H9 (cell line): ENCODE measurements around the gene CHMP2A. TPM values are rescaled to one million over a fixed set of nuclear protein-coding genes. Genes with fewer than 3 reads are reported as not detected.

Experiments
- DNase-seq: peaks from one replicate; pipeline ENCODE4 v3.0.0-alpha.2; 2017
- H2AFZ ChIP-seq: one replicate; pipeline ENCODE4 v1.6.1; 2013; ENCODE audit warnings: mild to moderate bottlenecking, low read length, control low read depth, moderate library complexity
- H2AK5ac ChIP-seq: 2 replicates; pipeline ENCODE4 v1.6.1; 2013; ENCODE audit warnings: low read length, control low read depth, mixed read lengths; ENCODE audit not compliant: insufficient read length
- H2BK120ac ChIP-seq: one replicate; pipeline ENCODE4 v1.6.1; 2013; ENCODE audit warnings: low read depth, mild to moderate bottlenecking, low read length, control low read depth, inconsistent platforms; ENCODE audit not compliant: poor library complexity, severe bottlenecking
- H2BK12ac ChIP-seq: 2 replicates; pipeline ENCODE4 v1.6.1; 2013; ENCODE audit warnings: low read length, control low read depth, mixed read lengths, low read depth; ENCODE audit not compliant: insufficient read length
- H2BK15ac ChIP-seq: 2 replicates; pipeline ENCODE4 v1.6.1; 2013; ENCODE audit warnings: low read depth, low read length, control low read depth
- H2BK20ac ChIP-seq: one replicate; pipeline ENCODE4 v1.6.1; 2013; ENCODE audit warnings: low read depth, mild to moderate bottlenecking, low read length, control low read depth, inconsistent platforms; ENCODE audit not compliant: poor library complexity, severe bottlenecking
- H2BK5ac ChIP-seq: 2 replicates; pipeline ENCODE4 v1.6.1; 2013; ENCODE audit warnings: low read length, control low read depth, mixed read lengths; ENCODE audit not compliant: insufficient read length
- H3K14ac ChIP-seq: 2 replicates; pipeline ENCODE4 v1.6.1; 2013; ENCODE audit warnings: low read length, control low read depth; ENCODE audit not compliant: insufficient read depth
- H3K18ac ChIP-seq: 2 replicates; pipeline ENCODE4 v1.6.1; 2013; ENCODE audit warnings: low read depth, mild to moderate bottlenecking, mixed read lengths, low read length, control low read depth; ENCODE audit not compliant: insufficient read length
- H3K23ac ChIP-seq: 2 replicates; pipeline ENCODE4 v1.6.1; 2013; ENCODE audit warnings: low read length, control low read depth, mixed read lengths, low read depth; ENCODE audit not compliant: insufficient read length
- H3K23me2 ChIP-seq: 2 replicates; pipeline ENCODE4 v1.6.1; 2013; ENCODE audit warnings: low read depth, mild to moderate bottlenecking, mixed read lengths, low read length, control low read depth; ENCODE audit not compliant: insufficient read length, poor library complexity, severe bottlenecking
- H3K27ac ChIP-seq: 2 replicates; pipeline ENCODE4 v1.5.1; 2013; ENCODE audit warnings: low read length, control low read depth, mixed read lengths, low read depth; ENCODE audit not compliant: insufficient read length
- H3K27me3 ChIP-seq: 2 replicates; pipeline ENCODE4 v1.6.1; 2013; ENCODE audit warnings: low read length, control low read depth, inconsistent platforms; ENCODE audit not compliant: insufficient read depth
- H3K4ac ChIP-seq: 2 replicates; pipeline ENCODE4 v1.6.1; 2013; ENCODE audit warnings: low read depth, mild to moderate bottlenecking, control low read depth, inconsistent platforms, low read length, moderate library complexity
- H3K4me1 ChIP-seq: 2 replicates; pipeline ENCODE4 v1.6.1; 2013; ENCODE audit warnings: low read length, control low read depth, inconsistent platforms; ENCODE audit not compliant: insufficient read depth
- H3K4me2 ChIP-seq: 2 replicates; pipeline ENCODE4 v1.6.1; 2013; ENCODE audit warnings: low read length, control low read depth, mixed read lengths; ENCODE audit not compliant: insufficient read length, insufficient read depth
- H3K56ac ChIP-seq: 2 replicates; pipeline ENCODE4 v1.6.1; 2013; ENCODE audit warnings: low read depth, mild to moderate bottlenecking, mixed read lengths, low read length, control low read depth; ENCODE audit not compliant: insufficient read length
- H3K79me1 ChIP-seq: 2 replicates; pipeline ENCODE4 v1.6.1; 2013; ENCODE audit warnings: low read depth, mild to moderate bottlenecking, moderate library complexity, low read length, control low read depth, inconsistent platforms; ENCODE audit not compliant: insufficient read depth, poor library complexity, severe bottlenecking
- H3K79me2 ChIP-seq: 2 replicates; pipeline ENCODE4 v1.6.1; 2013; ENCODE audit warnings: low read length, control low read depth, inconsistent platforms; ENCODE audit not compliant: insufficient read depth
- H3K9ac ChIP-seq: 2 replicates; pipeline ENCODE4 v1.6.1; 2013; ENCODE audit warnings: low read length, control low read depth, mixed read lengths; ENCODE audit not compliant: insufficient read length; ENCODE audit errors: extremely low read depth
- H3K9me3 ChIP-seq: one replicate; pipeline ENCODE4 v1.6.1; 2013; ENCODE audit warnings: low read depth, low read length, inconsistent platforms; ENCODE audit not compliant: control insufficient read depth
- H3T11ph ChIP-seq: one replicate; pipeline ENCODE4 v1.6.1; 2013; ENCODE audit warnings: mild to moderate bottlenecking, low read length, control low read depth, inconsistent platforms
- H4K20me1 ChIP-seq: one replicate; pipeline ENCODE4 v1.6.1; 2013; ENCODE audit not compliant: control insufficient read depth, insufficient read length, insufficient read depth
- H4K5ac ChIP-seq: 2 replicates; pipeline ENCODE4 v1.6.1; 2013; ENCODE audit warnings: low read depth, mild to moderate bottlenecking, mixed read lengths, low read length, control low read depth; ENCODE audit not compliant: insufficient read length
- H4K8ac ChIP-seq: replicated peaks from 2 replicates; pipeline ENCODE4 v1.6.1; 2013; ENCODE audit warnings: low read length, control low read depth, mixed read lengths, low read depth; ENCODE audit not compliant: insufficient read length
- H4K91ac ChIP-seq: 2 replicates; pipeline ENCODE4 v1.6.1; 2013; ENCODE audit warnings: low read depth, mild to moderate bottlenecking, moderate library complexity, mixed read lengths, low read length, control low read depth; ENCODE audit not compliant: insufficient read length
- H3K27ac Mint-ChIP-seq, 3 experiments: 2 replicates in 2 of 3; 3 replicates in 1 of 3; pipeline ENCODE4 v1.8.0; 2020 to 2021; ENCODE audit warnings: mixed read lengths in 3 of 3, mild to moderate bottlenecking in 1 of 3, moderate library complexity in 1 of 3
- H3K27me3 Mint-ChIP-seq: 2 replicates; pipeline ENCODE4 v1.8.0; 2021; ENCODE audit warnings: low read depth, mild to moderate bottlenecking, moderate library complexity, mixed read lengths
- H3K36me3 Mint-ChIP-seq, 3 experiments: 2 replicates in 2 of 3; 3 replicates in 1 of 3; pipeline ENCODE4 v1.8.0; 2020 to 2021; ENCODE audit warnings: low read depth in 3 of 3, mixed read lengths in 3 of 3; ENCODE audit not compliant: insufficient read depth in 1 of 3
- H3K4me1 Mint-ChIP-seq, 2 experiments: 2 replicates each; pipeline ENCODE4 v1.8.0; 2020; ENCODE audit warnings: mixed read lengths in 2 of 2
- H3K4me3 Mint-ChIP-seq, 2 experiments: 2 replicates in 1 of 2; 3 replicates in 1 of 2; pipeline ENCODE4 v1.8.0; 2020 to 2021; ENCODE audit warnings: mild to moderate bottlenecking in 2 of 2, mixed read lengths in 2 of 2, moderate library complexity in 1 of 2
- H3K9me3 Mint-ChIP-seq, 2 experiments: 2 replicates in 1 of 2; 3 replicates in 1 of 2; pipeline ENCODE4 v1.8.0; 2020; ENCODE audit warnings: mild to moderate bottlenecking in 2 of 2, mixed read lengths in 2 of 2, moderate library complexity in 1 of 2
- CTCF ChIP-seq: fragments of 200-600 bp; sonication (generic); conservative IDR thresholded peaks from 3 replicates; pipeline ENCODE4 v1.8.0; 2021; ENCODE audit warnings: antibody characterized with exemption, mild to moderate bottlenecking
- WGBS: extraction: QIAGEN DNeasy Blood & Tissue Kit; methylation state at CpG from one replicate; pipeline ENCODE4 v1.1.7; 2013; ENCODE audit warnings: missing lambda C conversion rate, low lambda C conversion rate, mixed read lengths; ENCODE audit not compliant: insufficient read length; ENCODE audit errors: extremely low coverage; 5-methylcytosine and 5-hydroxymethylcytosine counted together
- total RNA-seq: library from RNA; stranded (reverse); gene quantifications from 2 replicates; pipeline ENCODE4 v1.2.1, GENCODE V29; 2021

CHMP2A gene
- total RNA-seq, 1 experiment from 2014 or later: 109 TPM

- Histone ChIP-seq H2BK20ac (no peak overlapping the region), H3K4me1 (peaks cover 4% of the 10 kb centered on the region; the same call in 1 of the 2 replicates), H3K23ac (no peak overlapping the region), H2AFZ (no peak overlapping the region), H3K79me1 (peaks cover 14% of the 10 kb centered on the region), H3K4me2 (no peak overlapping the region), H2BK15ac (no peak overlapping the region), H2BK120ac (no peak overlapping the region), H2AK5ac (no peak overlapping the region), H3K27me3 (no peaks in the 10 kb centered on the region), H3K27ac (no peak overlapping the region), H3K9ac (no peak overlapping the region), H3K4ac (no peak overlapping the region), H4K20me1 (peaks cover 5% of the 10 kb centered on the region), H3K23me2 (peaks cover 18% of the 10 kb centered on the region), H3K56ac (no peak overlapping the region), H3K18ac (no peak overlapping the region), H4K5ac (no peak overlapping the region), H4K8ac (no peak overlapping the region), H3T11ph (no peak overlapping the region), H3K14ac (no peak overlapping the region), H2BK12ac (no peak overlapping the region), H3K9me3 (no peaks in the 10 kb centered on the region), H4K91ac (no peak overlapping the region), H3K79me2 (peaks cover 17% of the 10 kb centered on the region), H2BK5ac (no peak overlapping the region)
- H3K36me3 Mint-ChIP-seq: peaks cover 55 to 86% (median 74%) of the 10 kb centered on the region in 3 experiments
- H3K27ac Mint-ChIP-seq: peak overlapping the region in 1 of 3 experiments; percentile 71; a peak in 2 of 7 replicates
- TF ChIP-seq CTCF: no peak
- DNase-seq: no peak
- H3K4me1 Mint-ChIP-seq: peaks cover 30% of the 10 kb centered on the region in 2 experiments
- H3K4me3 Mint-ChIP-seq: peak overlapping the region in 1 of 2 experiments; percentile 50; a peak in 1 of 5 replicates
- H3K9me3 Mint-ChIP-seq: no peaks in the 10 kb centered on the region; a peak in 1 of 5 replicates
- peaks cover 1% of the 10 kb centered on the region; the same call in 1 of the 2 replicates for H3K27me3 Mint-ChIP-seq
- WGBS: no CpG with 5 or more reads among the region's 13 CpGs
Observed at GRCh38 chr19:58550362-58551122, 4.4 kb downstream of the CHMP2A start.
